Thyroid gland (tissue), 4 donors: ENCODE results near the gene VARS1. TPM values are rescaled to one million over a fixed set of nuclear protein-coding genes. Genes with fewer than 3 reads are reported as not detected.

Experiments
- DNase-seq, 2 donors: peaks; one replicate each; pipeline ENCODE4 v3.0.0-alpha.2; 2019
- H3K27ac ChIP-seq, 3 donors: fragments of 200-600 bp; sonication (generic); 1 replicate in 2 of 3; 2 replicates in 1 of 3; pipeline ENCODE4 v1.5.1; 2016 to 2019; ENCODE audit warnings: mild to moderate bottlenecking in 1 of 3, moderate library complexity in 1 of 3
- H3K27me3 ChIP-seq: fragments of 200-600 bp; sonication (generic); one replicate; pipeline ENCODE4 v1.5.1; 2019
- H3K36me3 ChIP-seq, 2 donors: fragments of 200-600 bp; sonication (generic); one replicate each; pipeline ENCODE4 v1.5.1; 2016 to 2019
- H3K4me1 ChIP-seq, 2 donors: fragments of 200-600 bp; sonication (generic); one replicate each; pipeline ENCODE4 v1.5.1; 2017 to 2019
- H3K4me3 ChIP-seq, 3 donors: fragments of 200-600 bp; sonication (generic); replicated peaks in 1 of 3; 1 replicate in 2 of 3; 2 replicates in 1 of 3; pipeline ENCODE4 v1.5.1; 2016; ENCODE audit warnings: mild to moderate bottlenecking in 1 of 3
- H3K9me3 ChIP-seq: fragments of 200-600 bp; sonication (generic); one replicate; pipeline ENCODE4 v1.5.1; 2017
- POLR2A ChIP-seq, 2 donors: fragments of 450-650 bp; IDR thresholded peaks; one replicate each; pipeline ENCODE4 v1.6.1; 2017; ENCODE audit warnings: antibody characterized with exemption in 2 of 2, mild to moderate bottlenecking in 2 of 2, moderate library complexity in 1 of 2
- WGBS, 2 donors: methylation state at CpG; one replicate each; pipeline ENCODE4 v1.1.5; 2017; 5-methylcytosine and 5-hydroxymethylcytosine counted together
- intact Hi-C: fragments of 100-400 bp; cut with DNase I; formaldehyde crosslinking; loops from one replicate; pipeline ENCODE4 v1.15.1; 2023
- total RNA-seq, 4 donors: library from RNA; depleted of rRNA; stranded (reverse); fragments of >200 nt; gene quantifications; one replicate each; pipeline ENCODE4 v1.2.3, GENCODE V29; 2016
- TF ChIP-seq, protein P1 (sequence below), 6 experiments: fragments of 200-600 bp in 3 of 6; fragments of 450-650 bp in 3 of 6; sonication (generic) in 3 of 6; IDR thresholded peaks; one replicate each; pipeline ENCODE4 v1.5.1; 2016 to 2019; ENCODE audit warnings: antibody characterized with exemption in 6 of 6, mild to moderate bottlenecking in 2 of 6, inconsistent platforms in 1 of 6, moderate library complexity in 1 of 6

Gene VARS1
- total RNA-seq, 4 donors from 2014 or later: 33.8 to 120 (median 39.9) TPM

DNA sequence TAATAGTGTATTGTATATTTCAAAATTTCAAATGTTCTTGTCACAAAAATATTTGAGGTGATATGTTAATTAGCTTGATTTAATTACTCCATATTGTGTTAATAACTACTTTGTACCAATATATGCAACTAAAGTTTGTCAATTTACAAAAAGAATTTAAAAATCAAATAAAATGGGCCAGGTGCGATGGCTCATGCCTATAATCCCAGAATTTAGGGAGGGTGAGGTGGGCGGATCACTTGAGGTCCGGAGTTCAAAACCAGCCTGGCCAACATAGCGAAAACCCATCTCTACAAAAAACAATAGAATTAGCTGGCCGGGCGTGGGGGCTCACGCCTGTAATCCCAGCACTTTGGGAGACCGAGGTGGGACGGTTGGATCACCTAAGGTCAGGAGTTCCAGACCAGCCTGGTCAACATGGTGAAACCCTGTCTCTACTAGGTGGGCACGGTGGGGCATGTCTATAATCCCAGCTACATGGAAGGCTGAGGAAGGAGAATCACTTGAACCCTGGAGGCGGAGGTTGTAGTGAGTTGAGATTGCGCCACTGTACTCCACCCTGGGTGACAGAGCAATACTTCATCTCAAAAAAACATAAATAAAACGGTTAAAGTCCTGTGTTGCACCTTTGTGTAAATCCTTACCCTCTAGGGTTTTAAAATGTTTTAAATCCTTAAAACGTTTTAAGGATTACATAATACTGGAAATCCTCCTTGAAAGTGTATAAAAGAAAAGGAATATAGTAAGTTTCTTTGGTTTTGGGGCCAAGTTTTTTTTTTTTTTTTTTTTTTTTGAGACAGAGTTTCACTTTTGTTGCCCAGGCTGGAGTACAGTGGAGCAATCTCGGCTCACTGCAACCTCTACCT, 36.0 kb upstream of the VARS1 start:
- TF ChIP-seq, protein P1, sequence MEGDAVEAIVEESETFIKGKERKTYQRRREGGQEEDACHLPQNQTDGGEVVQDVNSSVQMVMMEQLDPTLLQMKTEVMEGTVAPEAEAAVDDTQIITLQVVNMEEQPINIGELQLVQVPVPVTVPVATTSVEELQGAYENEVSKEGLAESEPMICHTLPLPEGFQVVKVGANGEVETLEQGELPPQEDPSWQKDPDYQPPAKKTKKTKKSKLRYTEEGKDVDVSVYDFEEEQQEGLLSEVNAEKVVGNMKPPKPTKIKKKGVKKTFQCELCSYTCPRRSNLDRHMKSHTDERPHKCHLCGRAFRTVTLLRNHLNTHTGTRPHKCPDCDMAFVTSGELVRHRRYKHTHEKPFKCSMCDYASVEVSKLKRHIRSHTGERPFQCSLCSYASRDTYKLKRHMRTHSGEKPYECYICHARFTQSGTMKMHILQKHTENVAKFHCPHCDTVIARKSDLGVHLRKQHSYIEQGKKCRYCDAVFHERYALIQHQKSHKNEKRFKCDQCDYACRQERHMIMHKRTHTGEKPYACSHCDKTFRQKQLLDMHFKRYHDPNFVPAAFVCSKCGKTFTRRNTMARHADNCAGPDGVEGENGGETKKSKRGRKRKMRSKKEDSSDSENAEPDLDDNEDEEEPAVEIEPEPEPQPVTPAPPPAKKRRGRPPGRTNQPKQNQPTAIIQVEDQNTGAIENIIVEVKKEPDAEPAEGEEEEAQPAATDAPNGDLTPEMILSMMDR (IDR thresholded peaks at IDR 0.05): no peak
- no peak for TF ChIP-seq POLR2A (IDR thresholded peaks at IDR 0.05)
- Histone ChIP-seq H3K4me3 (no peak overlapping the region), H3K27me3 (no peaks in the 10 kb centered on the region), H3K4me1 (peaks cover 22% of the 10 kb centered on the region in 2 donors), H3K36me3 (no peaks in the 10 kb centered on the region), H3K9me3 (no peaks in the 10 kb centered on the region), H3K27ac (peak overlapping the region in 2 of 3 donors; percentile 92)
- no peak for DNase-seq
- intact Hi-C loops: loop anchor here (5.0 to 10.0 kb wide), 2 partner anchors 107 to 149 kb away; partner anchors contain the start of genes DDAH2, LY6G5C, LY6G6C and MPIG6B
- 87 to 88% methylated on average over 15 of the region's 15 CpGs for WGBS, 2 donors

DNA sequence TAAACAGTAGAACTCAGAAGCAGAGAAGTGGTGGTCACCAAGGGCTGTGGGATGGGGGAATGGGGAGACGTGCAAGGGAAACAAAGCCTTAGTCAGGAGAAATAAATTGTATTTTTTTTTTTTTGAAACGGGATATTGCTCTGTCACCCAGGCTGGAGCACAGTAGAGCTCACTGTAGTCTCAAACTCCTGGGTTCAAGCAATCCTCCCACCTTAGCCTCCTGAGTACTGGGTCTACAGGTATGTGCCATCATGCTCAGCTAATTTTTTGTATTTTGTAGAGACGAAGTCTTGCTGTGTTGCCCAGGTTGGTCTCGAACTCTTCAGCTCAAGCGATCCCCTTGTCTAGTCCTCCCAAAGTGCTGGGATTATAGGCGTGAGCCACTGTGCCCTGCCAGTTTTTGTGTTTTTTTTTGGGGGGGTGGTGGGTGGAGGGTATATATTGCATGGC, 35.4 kb upstream of the VARS1 start:
- intact Hi-C loops: loop anchor here (5.0 to 10.0 kb wide), 2 partner anchors 106 to 149 kb away; partner anchors contain the start of genes DDAH2, LY6G5C, LY6G6C and MPIG6B
- peaks cover 22% of the 10 kb centered on the region in 2 donors for H3K4me1 ChIP-seq
- H3K36me3 ChIP-seq: no peaks in the 10 kb centered on the region
- no peaks in the 10 kb centered on the region for H3K27me3 ChIP-seq
- 59 to 61% methylated on average over 6 of the region's 6 CpGs for WGBS, 2 donors
- TF ChIP-seq, protein P1 (IDR thresholded peaks at IDR 0.05): no peak
- TF ChIP-seq POLR2A (IDR thresholded peaks at IDR 0.05): no peak
- no peaks in the 10 kb centered on the region for H3K9me3 ChIP-seq
- peak overlapping the region in 2 of 3 donors; percentile 32 to 54 for H3K4me3 ChIP-seq
- DNase-seq: no peak
- H3K27ac ChIP-seq: peak overlapping the region; percentile 11 to 92 (median 92)

DNA sequence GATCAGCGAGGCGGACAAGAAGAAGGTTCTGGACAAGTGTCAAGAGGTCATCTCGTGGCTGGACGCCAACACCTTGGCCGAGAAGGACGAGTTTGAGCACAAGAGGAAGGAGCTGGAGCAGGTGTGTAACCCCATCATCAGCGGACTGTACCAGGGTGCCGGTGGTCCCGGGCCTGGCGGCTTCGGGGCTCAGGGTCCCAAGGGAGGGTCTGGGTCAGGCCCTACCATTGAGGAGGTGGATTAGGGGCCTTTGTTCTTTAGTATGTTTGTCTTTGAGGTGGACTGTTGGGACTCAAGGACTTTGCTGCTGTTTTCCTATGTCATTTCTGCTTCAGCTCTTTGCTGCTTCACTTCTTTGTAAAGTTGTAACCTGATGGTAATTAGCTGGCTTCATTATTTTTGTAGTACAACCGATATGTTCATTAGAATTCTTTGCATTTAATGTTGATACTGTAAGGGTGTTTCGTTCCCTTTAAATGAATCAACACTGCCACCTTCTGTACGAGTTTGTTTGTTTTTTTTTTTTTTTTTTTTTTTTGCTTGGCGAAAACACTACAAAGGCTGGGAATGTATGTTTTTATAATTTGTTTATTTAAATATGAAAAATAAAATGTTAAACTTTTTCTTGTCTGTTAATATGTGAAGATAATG, 34.2 kb upstream of the VARS1 start:
- H3K4me1 ChIP-seq: peaks cover 28 to 30% of the 10 kb centered on the region in 2 donors
- TF ChIP-seq, protein P1 (IDR thresholded peaks at IDR 0.05): peak in 3 of 6 experiments; percentile 39 to 89 (median 57)
- TF ChIP-seq POLR2A (IDR thresholded peaks at IDR 0.05): peak in 1 of 2 donors; percentile 7
- no peaks in the 10 kb centered on the region for H3K36me3 ChIP-seq
- H3K9me3 ChIP-seq: no peaks in the 10 kb centered on the region
- WGBS, 2 donors: 0% methylated on average over 11 to 15 of the region's 15 CpGs
- intact Hi-C loops: loop anchor here (5.0 to 10.0 kb wide), 2 partner anchors 105 to 147 kb away; partner anchors contain the start of genes DDAH2, LY6G5C, LY6G6C and MPIG6B
- H3K27ac ChIP-seq: peak overlapping the region; percentile 11 to 92 (median 92)
- no peaks in the 10 kb centered on the region for H3K27me3 ChIP-seq
- peak; percentile 29 to 31 for DNase-seq
- peak overlapping the region in 2 of 3 donors; percentile 32 to 54 for H3K4me3 ChIP-seq

DNA sequence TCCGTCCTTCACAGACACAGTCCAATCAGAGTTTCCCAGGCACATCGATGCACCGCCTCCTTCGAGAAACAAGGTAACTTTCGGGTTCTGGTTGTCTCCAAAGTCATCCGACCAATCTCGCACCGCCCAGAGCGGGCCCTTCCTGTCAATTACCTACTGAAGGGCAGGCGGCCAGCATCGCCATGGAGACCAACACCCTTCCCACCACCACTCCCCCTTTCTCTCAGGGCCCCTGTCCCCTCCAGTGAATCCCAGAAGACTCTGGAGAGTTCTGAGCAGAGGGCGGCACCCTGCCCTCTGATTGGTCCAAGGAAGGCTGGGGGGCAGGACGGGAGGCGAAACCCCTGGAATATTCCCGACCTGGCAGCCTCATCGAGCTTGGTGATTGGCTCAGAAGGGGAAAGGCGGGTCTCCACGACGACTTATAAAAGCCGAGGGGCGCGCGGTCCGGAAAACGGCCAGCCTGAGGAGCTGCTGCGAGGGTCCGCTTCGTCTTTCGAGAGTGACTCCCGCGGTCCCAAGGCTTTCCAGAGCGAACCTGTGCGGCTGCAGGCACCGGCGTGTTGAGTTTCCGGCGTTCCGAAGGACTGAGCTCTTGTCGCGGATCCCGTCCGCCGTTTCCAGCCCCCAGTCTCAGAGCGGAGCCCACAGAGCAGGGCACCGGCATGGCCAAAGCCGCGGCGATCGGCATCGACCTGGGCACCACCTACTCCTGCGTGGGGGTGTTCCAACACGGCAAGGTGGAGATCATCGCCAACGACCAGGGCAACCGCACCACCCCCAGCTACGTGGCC, 31.9 kb upstream of the VARS1 start, which contains the start of gene HSPA1B:
Gene HSPA1B, plus strand, starts transcription at position 453 of the 794 bp plus-strand sequence. Its CDS starts 213 bp downstream, at position 666.
- Histone ChIP-seq H3K4me3 (peak within 1 kb of the TSS in 2 of 3 donors; percentile 55 to 70), H3K27ac (peak within 1 kb of the TSS; percentile 99 to 100 (median 99)), H3K9me3 (no peaks in the 10 kb centered on the region), H3K4me1 (peaks cover 50 to 53% of the 10 kb centered on the region in 2 donors), H3K27me3 (no peaks in the 10 kb centered on the region), H3K36me3 (no peaks in the 10 kb centered on the region)
- 0 to 2% methylated on average over 24 to 27 of the region's 56 CpGs for WGBS, 2 donors
- TF ChIP-seq, protein P1 (IDR thresholded peaks at IDR 0.05): peak in 1 of 6 experiments; percentile 11
- TF ChIP-seq POLR2A (IDR thresholded peaks at IDR 0.05): peak; percentile 100
- DNase-seq: peak; percentile 100
- intact Hi-C loops: no loop called here
